Fibroblast of lung (primary cell): ENCODE results near the gene PCBP4. TPM values are rescaled to one million over a fixed set of nuclear protein-coding genes. Genes with fewer than 3 reads are reported as not detected.

Experiments used
- DNase-seq, 2 donors: peaks; one replicate each; pipeline versions ENCODE4 v3.0.0 to v3.0.0-alpha.2; 2010; ENCODE audit warnings: low read depth in 2 of 2
- H2AFZ ChIP-seq: 2 replicates; pipeline ENCODE4 v1.5.1; 2012; ENCODE audit warnings: low read length, control low read depth, inconsistent platforms
- H3K27ac ChIP-seq: 2 replicates; pipeline ENCODE4 v1.5.1; 2011; ENCODE audit warnings: low read length, control low read depth; ENCODE audit not compliant: insufficient read depth
- H3K27me3 ChIP-seq: 2 replicates; pipeline ENCODE4 v1.5.1; 2011; ENCODE audit warnings: mild to moderate bottlenecking, low read length; ENCODE audit not compliant: control insufficient read depth, insufficient read depth
- H3K36me3 ChIP-seq: 2 replicates; pipeline ENCODE4 v1.5.1; 2011; ENCODE audit warnings: low read length; ENCODE audit not compliant: control insufficient read depth, insufficient read depth
- H3K4me1 ChIP-seq: 2 replicates; pipeline ENCODE4 v1.5.1; 2011; ENCODE audit warnings: low read length; ENCODE audit not compliant: control insufficient read depth, insufficient read depth; ENCODE audit errors: extremely low read depth
- H3K4me2 ChIP-seq: 2 replicates; pipeline ENCODE4 v1.5.1; 2011; ENCODE audit warnings: low read length, control low read depth; ENCODE audit not compliant: insufficient read depth; ENCODE audit errors: extremely low read depth
- H3K4me3 ChIP-seq, 4 experiments: fragments of 200-600 bp in 1 of 4; sonication (generic) in 1 of 4; replicated peaks in 1 of 4; 2 replicates each; pipeline ENCODE4 v1.5.1; 2011 to 2016; ENCODE audit warnings: low read length in 4 of 4, low read depth in 3 of 4, mild to moderate bottlenecking in 3 of 4, control low read depth in 2 of 4, inconsistent platforms in 1 of 4, mixed read lengths in 1 of 4; ENCODE audit not compliant: insufficient read depth in 1 of 4; ENCODE audit errors: control extremely low read depth in 1 of 4
- H3K79me2 ChIP-seq: 2 replicates; pipeline ENCODE4 v1.5.1; 2012; ENCODE audit warnings: mild to moderate bottlenecking, low read length, inconsistent platforms; ENCODE audit not compliant: control insufficient read depth, insufficient read depth
- H3K9ac ChIP-seq: 2 replicates; pipeline ENCODE4 v1.5.1; 2011; ENCODE audit warnings: mild to moderate bottlenecking, low read length, control low read depth; ENCODE audit not compliant: insufficient read depth
- H3K9me3 ChIP-seq: 2 replicates; pipeline ENCODE4 v1.5.1; 2012; ENCODE audit warnings: low read depth, low read length; ENCODE audit not compliant: control insufficient read depth, insufficient read depth
- H4K20me1 ChIP-seq: 2 replicates; pipeline ENCODE4 v1.5.1; 2011; ENCODE audit warnings: low read length; ENCODE audit not compliant: control insufficient read depth, insufficient read depth; ENCODE audit errors: extremely low read depth
- CTCF ChIP-seq, 2 donors: IDR thresholded peaks in 1 of 2; conservative IDR thresholded peaks in 1 of 2; 1 replicate in 1 of 2; 2 replicates in 1 of 2; pipeline ENCODE4 v1.5.1; 2011 to 2012; ENCODE audit warnings: low read length in 2 of 2, control low read depth in 1 of 2, inconsistent platforms in 1 of 2, low read depth in 1 of 2, mild to moderate bottlenecking in 1 of 2
- EZH2 ChIP-seq: IDR thresholded peaks from 2 replicates; pipeline ENCODE4 v1.5.1; 2012; ENCODE audit warnings: low read length, control low read depth, mild to moderate bottlenecking; ENCODE audit errors: missing control alignments
- polyA plus RNA-seq, 2 donors: library from polyadenylated mRNA; depleted of rRNA in 1 of 2; stranded (reverse) in 1 of 2; unstranded in 1 of 2; fragments of >200 nt; gene quantifications; 2 replicates each; pipeline ENCODE4 v1.2.1, GENCODE V29; 2011 to 2012; ENCODE audit warnings: missing spikeins in 1 of 2
- total RNA-seq: library from RNA; depleted of rRNA; stranded (reverse); fragments of >200 nt; gene quantifications from 2 replicates; pipeline ENCODE4 v1.2.1, GENCODE V29; 2014

PCBP4 gene
- total and polyA plus RNA-seq, 2 donors (not counting 1 experiment from before 2014, with no cell fraction given): 40.2 to 46.2 TPM

- no peak for DNase-seq
- TF ChIP-seq EZH2: no peak
- TF ChIP-seq CTCF (conservative IDR thresholded peaks at IDR 0.05 in 1 of 2, IDR thresholded peaks at IDR 0.05 in 1 of 2; ENCODE audit: low read depth in 1 of 2, low read length in 2 of 2): no peak
- H3K36me3 ChIP-seq: peaks cover 20% of the 10 kb centered on the region
Measured at GRCh38 chr3:51935886-51936755, 31.1 kb downstream of the PCBP4 start.

GRCh38 chr3:51934991-51935885 lies 32.0 kb downstream of the PCBP4 start:
- TF ChIP-seq EZH2 (no peak), CTCF (conservative IDR thresholded peaks at IDR 0.05 in 1 of 2, IDR thresholded peaks at IDR 0.05 in 1 of 2; ENCODE audit: low read depth in 1 of 2, low read length in 2 of 2) (no peak)
- Histone ChIP-seq H4K20me1 (no peaks in the 10 kb centered on the region), H2AFZ (no peak overlapping the region), H3K4me3 (no peak overlapping the region), H3K27me3 (no peaks in the 10 kb centered on the region), H3K9me3 (no peaks in the 10 kb centered on the region), H3K9ac (no peak overlapping the region), H3K27ac (no peak overlapping the region), H3K36me3 (peaks cover 20% of the 10 kb centered on the region), H3K4me1 (no peaks in the 10 kb centered on the region), H3K79me2 (peaks cover 9% of the 10 kb centered on the region), H3K4me2 (no peak overlapping the region)
- no peak for DNase-seq

More at GRCh38 chr3:51935886-51936755, 31.1 kb downstream of the PCBP4 start:
- Histone ChIP-seq H3K79me2 (peaks cover 17% of the 10 kb centered on the region), H3K27ac (no peak overlapping the region), H2AFZ (no peak overlapping the region), H4K20me1 (no peaks in the 10 kb centered on the region), H3K27me3 (no peaks in the 10 kb centered on the region), H3K4me2 (no peak overlapping the region), H3K9ac (no peak overlapping the region), H3K9me3 (no peaks in the 10 kb centered on the region), H3K4me3 (no peak overlapping the region), H3K4me1 (peaks cover 2% of the 10 kb centered on the region)
